BLaER1 (cell line): Measurements from ENCODE around the gene SCNN1A.

ENCODE experiments used
- H3K27ac ChIP-seq: shearing (Covaris generic); formaldehyde crosslinking; 2 replicates; pipeline ENCODE4 v1.8.1; 2022
- H3K27me3 ChIP-seq: shearing (Covaris generic); formaldehyde crosslinking; 2 replicates; pipeline ENCODE4 v1.8.1; 2022
- H3K36me3 ChIP-seq: shearing (Covaris generic); formaldehyde crosslinking; 2 replicates; pipeline ENCODE4 v1.8.1; 2022
- H3K4me1 ChIP-seq: shearing (Covaris generic); formaldehyde crosslinking; 2 replicates; pipeline ENCODE4 v1.8.1; 2022
- H3K4me2 ChIP-seq: shearing (Covaris generic); formaldehyde crosslinking; 2 replicates; pipeline ENCODE4 v1.8.1; 2022
- H3K4me3 ChIP-seq: shearing (Covaris generic); formaldehyde crosslinking; 2 replicates; pipeline ENCODE4 v1.8.1; 2022
- H3K9ac ChIP-seq: shearing (Covaris generic); formaldehyde crosslinking; 2 replicates; pipeline ENCODE4 v1.8.1; 2022
- H3K9me3 ChIP-seq: shearing (Covaris generic); formaldehyde crosslinking; 2 replicates; pipeline ENCODE4 v1.8.1; 2022
- H4K20me1 ChIP-seq: shearing (Covaris generic); formaldehyde crosslinking; 2 replicates; pipeline ENCODE4 v1.8.1; 2022
- Cebpa-rat ChIP-seq: shearing (Covaris generic); IDR thresholded peaks from 2 replicates; pipeline ENCODE4 v1.8.1; 2022

Gene SCNN1A

DNA sequence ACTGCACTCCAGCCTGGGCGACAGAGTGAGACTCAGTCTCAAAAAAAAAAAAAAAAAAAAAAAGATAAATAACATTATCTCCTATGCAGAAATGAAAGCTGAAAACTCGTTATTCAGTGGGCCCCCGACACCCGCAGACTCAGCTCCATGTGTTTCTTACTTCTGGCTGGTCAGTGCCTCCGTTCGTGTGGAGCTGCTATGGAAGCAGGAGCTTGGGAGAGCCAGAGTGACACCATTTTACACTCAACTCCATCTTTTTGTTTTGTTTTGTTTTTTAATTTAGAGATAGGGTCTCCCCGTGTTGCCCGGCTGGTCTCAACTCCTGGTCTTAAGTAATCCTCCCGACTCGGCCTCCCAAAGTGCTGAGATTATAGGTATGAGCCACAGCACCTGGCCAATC is 78.2 kb downstream of the SCNN1A start:
- Histone ChIP-seq H3K4me3 (no peak overlapping the region), H4K20me1 (no peaks in the 10 kb centered on the region), H3K4me2 (no peak overlapping the region), H3K4me1 (peaks cover 21% of the 10 kb centered on the region), H3K9me3 (no peaks in the 10 kb centered on the region), H3K36me3 (no peaks in the 10 kb centered on the region), H3K27me3 (no peaks in the 10 kb centered on the region), H3K9ac (no peak overlapping the region), H3K27ac (no peak overlapping the region)
- TF ChIP-seq Cebpa-rat, result no peak
